Right forelimb (tissue), 1 donor: ENCODE measurements around the gene DRC1.

Source experiments
- DNase-seq: peaks from one replicate; pipeline ENCODE4 v3.0.0-alpha.2; 2018

Gene DRC1

DNA sequence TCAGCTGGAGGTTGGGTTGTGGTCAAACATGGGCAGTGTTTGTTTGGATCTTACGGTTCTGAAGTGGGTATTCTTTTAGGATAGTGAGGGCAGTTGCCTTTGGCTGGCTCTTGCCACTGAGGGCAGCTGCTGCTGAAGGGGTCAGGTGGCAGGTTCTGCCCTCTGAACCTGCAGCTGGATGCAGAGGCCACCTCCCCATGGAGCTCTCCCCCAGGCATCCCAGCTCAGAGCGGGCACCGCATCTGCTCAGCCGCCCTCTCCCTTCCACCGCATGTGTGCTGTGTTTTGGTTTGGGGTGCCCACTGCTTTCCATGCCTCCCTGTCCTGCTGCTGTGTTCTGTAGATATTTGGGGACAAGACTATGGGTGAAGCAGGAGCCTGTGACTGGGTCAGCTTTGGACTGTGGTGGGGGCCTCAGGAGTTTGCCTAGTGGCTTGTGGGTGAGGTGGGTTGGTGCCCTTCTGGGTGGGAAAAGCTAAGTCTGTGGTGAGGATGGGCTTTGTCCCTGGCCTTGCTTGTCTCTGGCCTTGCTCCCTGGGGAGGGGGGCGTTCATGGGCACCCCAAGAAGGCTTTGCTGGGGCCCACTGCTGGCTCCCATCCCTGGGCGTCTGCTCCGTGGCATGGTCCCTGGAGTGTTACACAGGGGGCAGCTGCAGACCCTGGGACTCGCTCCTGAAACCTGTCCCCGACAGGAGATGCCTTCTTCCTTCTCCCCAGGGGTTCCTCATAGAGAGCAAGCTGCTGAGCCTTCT, 47.7 kb downstream of the DRC1 start:
- no peak for DNase-seq

DNA sequence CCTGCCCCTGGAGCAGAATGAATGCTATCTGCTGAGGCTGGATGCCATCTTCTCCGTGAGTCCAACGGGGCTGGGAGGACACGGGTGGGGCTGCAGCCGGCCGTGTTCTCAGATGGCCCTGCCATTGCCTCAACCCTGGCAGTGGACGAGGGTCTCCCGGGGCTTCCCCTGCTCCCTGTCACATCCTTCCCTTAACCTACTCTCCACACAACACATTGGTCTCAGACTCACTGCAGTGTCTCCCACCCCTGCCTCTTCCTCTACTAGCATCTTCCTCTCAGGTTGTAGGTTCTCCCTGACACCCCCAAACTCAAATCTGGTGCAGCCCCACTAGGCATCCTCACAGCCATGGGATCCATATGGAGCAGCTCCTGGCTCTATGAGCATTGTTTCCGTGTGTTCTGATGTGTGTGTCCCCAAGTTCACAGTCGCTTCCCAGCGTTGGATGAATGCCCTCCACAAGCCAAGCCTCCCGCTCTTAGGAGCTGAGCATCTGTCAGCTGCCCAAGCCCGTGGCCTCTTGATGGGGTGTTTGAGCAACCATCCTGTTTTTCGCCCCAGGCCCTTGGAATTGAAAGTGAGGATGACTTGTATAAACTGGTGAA, 48.4 kb downstream of the DRC1 start:
- no peak for DNase-seq

DNA sequence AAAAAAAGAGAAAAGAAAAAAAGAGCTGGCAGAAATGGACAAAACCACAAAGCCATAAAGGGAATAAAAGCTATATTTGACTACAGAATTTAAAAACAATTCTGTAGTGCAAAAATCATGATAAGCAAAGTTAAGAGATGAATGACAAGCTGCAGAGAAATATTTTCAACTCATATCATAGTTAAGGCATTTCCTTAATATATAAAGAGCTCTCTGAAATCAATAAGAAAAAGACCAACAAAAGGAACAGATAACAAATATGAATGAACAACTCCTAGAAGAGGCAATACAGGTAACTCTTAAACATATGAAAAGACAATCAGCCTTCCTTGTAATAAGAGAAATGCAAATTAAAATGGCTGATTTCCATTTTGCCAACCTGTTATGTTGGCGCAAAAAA, 50.0 kb downstream of the DRC1 start:
- DNase-seq, result no peak

DNA sequence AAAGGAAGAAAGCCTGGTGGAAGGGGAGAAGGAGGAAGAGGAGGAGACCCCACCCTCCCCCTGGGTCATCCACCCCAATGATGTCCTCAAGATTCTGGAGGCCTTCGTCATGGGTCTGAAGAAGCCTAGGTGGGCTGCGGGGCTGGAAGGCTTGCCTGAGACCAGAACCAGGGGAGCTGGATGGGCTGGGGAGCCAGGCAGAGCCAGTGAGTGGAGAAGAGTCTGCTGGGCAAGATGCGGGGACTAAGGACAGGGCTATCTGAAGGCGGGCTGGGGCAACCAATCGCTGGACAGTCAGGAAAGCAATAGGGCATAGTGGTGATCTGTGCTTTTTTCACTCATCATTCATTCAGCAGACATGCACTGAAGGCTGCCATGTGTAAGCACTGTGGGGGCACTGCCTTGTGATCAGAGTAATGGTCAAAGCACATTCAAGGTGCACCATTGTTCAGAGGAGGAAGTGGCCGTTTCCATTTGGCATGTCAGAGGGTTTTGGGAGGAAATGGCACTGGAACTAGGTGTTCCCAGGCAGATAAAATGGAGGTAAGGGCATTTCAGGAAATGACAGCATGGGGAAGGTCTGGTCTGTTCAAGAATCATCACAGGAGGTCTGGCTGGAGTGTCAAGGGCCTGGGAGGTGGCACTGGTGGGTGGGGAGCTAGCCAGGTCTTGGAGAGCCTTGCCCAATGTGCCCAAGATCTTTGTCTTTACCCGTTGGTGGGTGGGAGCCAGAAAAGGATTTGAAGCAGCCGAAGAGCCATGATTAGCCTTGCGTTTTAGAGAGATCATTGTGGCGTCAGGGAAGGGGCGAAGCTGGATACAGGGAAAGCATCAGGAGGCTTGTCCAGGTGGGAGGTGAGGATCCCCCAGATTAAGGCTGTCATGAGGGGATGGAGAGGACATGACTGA, 52.0 kb downstream of the DRC1 start:
- DNase-seq, result no peak

DNA sequence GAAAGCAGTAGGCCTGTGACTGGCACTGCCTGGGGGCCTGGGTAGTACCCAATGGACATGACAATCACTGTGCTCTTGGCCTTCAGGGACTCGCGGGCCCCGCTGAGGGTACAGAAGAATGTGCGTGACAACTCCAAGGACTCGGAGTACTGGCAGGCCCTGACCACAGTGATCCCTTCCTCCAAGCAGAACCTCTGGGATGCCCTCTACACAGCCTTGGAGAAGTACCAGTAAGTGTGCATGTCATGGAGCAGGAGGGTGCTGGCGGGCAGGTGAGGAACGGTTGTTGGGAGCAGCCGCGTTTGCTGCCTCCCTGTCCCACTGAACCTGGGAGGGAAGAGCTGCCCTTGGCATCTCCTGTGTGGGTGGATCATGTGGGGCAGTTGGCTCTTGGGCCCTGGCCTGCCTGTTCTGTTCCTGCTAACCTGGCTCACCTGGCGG, 52.9 kb downstream of the DRC1 start:
- no peak for DNase-seq

DNA sequence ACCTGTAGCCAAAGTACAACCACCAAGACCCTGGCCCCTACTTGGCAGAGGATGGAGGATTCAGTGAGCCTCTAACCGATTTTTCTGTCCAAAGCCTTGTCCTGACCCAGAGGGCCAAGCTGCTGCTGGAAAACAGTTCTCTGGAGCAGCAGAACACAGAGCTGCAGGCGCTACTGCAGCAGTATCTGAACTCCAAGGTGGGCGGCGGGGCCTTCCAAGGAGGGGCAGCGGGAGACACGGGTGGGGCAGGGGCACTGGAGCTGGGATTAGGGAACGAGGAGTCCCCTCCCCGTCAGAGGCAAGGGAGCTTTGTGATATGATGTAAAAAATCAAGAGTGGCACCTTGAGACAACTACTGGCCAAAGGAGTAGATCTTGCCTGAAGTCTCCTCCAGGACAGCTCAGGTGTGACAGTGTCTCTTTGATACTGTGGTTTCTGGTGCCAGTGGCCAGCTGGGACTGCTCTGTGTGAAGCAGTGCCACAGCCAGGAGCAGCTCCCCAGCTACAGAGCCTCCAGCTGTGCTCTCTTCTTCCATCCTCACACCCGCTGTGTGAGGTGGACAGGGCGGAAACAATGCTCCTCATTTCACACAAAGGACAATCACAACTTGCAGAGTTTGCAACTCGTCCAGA, 53.4 kb downstream of the DRC1 start:
- DNase-seq, result no peak

DNA sequence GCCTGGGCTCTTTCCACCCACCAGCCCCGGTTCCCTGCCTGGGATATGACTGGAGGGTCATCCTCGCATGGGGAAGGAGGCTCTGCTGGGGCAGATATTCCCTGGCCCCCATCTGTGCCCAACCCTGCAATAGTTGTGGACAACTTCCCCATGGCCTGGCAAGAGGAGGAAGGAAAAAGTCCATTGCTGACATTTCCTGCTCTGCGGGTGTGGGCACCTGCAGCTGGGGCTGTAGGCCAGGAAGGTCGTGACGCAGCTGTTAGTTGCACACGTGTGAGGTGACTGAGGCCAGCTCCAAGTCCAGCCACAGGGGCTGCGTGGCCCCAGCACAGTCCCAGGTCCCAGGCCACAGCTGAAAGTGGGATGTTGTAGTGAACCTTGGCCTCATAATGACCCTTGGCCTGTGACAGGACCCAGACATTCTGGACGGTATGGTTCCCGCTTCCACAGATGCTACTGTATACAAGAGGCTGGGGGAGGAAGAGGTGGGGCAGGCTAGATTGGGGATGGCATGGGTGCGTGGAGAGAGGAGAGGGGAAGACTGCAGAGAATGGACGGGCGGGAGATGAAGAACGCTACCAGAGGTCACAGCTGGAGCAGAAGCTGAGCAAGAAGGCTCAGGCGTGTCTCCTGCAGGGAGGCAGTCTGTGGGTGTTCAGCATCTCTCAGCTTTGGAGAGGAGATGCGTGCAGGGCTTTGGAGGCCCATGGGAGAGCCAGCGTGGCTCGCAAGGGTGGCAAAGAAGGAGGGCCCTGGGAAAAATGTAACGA, 54.1 kb downstream of the DRC1 start:
- DNase-seq, result no peak

DNA sequence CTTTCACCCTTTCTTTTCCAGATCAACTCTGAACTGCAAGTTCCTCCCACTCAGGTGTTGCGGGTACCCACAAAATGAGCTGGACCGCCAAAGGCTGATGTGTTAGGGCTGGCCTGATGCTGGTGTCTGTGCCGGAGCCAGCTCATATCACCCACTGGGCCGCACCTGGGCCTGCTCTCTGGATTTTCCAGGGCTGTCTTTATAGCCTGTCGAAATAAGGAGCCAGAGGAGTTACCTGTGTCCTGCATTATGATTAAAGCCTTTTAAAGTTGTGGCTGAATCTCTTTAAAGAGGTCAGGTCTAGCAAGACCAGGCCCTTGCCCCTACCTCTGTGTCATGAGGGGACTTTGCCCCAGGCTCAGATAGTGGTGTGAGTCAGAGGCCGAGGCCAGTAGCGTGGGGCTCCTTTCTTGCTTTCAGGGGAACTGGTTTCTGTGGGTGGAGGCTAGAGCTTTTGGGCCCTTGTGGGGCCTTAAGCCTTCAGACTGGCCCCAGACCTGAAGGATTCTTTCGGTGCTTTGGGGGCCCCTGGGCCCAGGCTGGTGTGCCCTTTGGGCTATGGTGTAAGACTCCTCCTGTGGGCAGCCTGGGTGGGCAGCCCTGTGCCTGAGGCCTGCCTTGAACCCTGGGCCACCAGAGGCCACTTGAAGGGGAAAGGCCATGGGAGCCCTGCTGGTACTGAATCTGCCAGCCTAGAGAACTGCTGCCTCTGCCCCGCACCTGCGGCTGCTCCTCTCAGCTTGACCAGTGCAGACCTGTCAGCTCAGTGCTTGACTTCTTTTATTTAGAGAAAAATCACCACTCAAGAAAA, 54.9 kb downstream of the DRC1 start:
- DNase-seq, result no peak

DNA sequence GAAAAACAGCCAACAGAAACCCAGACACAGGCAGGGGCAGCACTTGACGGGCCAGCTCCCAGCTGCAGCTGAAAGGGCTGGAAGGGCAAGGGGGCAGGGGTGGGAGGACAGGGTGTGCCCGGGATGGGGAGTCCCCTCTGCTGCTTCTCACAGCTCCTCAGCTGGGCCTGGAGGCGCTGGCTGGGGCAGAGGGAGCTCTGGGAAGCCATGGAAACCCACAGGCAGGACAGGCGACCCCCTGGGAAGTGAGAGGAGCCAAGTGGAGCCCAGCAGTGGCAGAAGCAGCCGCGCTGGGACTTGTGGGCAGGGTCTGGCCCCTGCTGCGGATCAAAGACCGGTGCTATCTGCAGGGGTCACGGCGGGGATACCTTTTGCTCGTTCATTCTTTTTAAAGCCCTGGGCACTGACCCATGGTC, 55.5 kb downstream of the DRC1 start:
- no peak for DNase-seq

DNA sequence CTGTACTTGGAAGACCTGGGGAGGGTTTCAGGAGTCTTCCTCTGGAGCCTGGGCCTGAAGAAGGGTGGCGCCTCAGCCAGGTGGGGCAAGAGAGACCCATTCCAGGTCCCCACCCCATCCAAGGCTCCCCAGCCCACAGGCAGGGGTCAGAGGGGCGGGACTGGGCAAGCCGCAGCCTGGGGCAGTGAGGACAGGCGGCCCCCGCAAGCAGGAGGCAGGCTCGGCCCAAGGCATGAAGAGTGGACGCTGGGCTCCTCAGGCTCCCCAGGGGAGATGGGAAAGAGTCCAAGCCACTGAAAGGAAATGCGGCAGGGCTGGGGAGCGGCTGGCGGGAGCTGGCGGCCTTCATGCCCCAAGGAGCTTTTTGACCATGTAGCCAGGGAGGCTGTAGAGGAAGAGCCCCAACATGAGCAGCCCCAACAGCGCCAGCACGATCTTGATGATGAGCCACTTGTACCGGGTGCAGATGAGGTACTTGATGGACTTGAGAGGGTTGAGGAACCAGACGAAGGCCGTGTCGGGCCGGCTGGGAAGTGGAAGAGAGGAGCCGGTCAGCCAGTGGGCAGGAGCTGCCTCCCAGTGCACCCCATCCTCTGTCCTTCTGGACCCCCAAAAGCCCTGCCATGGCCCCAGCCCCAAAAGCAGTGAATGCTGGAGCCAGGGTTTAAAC, 56.1 kb downstream of the DRC1 start:
- no peak for DNase-seq

DNA sequence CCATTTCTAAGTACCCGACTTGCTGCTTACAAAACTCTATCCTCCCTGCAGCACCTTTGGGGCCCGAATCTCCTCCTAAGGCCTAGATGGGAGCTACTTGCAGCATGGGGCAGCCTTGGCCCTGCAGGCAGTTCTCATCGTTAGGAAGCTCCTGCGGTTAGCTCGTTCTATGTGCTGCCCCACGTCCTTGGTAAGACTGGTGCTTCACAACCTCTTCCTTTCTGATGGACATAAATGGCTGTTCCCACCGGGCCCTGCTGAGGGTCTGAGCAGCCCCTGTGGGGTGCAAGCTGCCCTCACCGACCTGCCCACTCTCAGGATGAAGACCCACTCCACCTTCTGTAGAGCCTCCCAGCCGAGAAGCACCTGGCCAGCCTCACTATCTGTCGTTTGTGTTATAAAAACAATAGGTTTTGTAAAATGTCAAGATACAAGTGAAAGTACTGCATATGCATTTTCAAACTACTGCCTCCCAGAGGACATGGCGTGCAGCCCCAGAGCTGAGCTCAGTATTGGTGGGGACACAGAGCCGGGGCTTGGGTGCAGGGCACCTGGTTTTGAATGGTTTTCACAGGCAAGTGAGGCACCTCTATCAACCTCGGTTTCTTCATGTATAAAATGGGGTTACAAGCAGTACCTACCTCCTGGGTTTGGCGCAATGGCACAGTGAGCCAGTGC, 56.8 kb downstream of the DRC1 start:
- DNase-seq, result no peak

DNA sequence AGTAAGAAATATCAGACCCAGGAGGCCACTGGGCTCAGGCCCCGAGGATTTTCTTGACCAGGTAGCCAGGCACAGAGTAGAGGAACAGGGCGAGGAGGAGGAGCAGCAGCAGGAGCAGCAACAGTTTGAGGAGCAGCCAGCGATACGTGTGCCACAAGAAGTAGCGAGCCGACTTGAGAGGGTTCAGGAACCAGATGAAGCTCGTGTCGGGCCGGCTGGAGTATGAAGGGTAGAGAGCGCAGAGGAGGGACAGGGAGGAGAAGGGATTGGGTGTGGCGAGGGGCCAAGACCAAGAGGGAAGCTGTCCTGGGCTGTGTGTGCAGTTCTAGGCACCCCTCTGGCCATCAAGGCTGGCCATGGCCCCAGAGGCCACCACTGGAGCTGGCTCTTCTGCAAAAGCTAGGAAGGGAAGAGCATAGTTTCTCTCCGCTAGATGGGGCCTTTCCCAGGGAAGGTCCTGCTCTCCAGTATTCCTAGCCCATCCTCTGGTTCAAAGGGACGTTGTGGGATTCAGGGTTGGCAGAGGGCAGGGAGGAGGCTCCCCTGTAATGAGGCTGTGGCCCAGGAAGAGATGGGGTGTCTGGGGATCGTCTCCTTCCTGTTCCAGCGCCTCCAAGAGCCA, 58.4 kb downstream of the DRC1 start:
- no peak for DNase-seq

DNA sequence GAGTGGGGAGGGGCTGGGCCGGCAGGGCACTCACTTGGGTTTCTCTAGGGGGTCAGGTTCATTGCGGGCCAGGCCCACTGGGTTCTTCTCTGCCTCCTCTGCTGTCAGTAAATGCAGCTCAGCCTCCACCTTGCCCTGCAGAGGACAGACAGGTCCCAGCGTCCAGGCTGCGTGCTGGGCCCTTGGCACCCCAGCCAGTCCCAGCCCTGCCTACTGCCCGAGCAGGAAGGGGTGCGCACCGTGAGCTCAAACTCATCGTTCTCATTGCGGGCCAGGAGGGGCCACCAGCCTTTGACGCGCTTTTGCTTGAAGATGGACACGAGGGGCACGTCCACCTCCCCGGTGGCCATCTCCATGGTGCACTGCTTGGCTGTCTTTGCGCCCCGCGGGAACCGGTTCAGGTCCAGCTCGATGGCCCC, 58.9 kb downstream of the DRC1 start:
- DNase-seq, result no peak

DNA sequence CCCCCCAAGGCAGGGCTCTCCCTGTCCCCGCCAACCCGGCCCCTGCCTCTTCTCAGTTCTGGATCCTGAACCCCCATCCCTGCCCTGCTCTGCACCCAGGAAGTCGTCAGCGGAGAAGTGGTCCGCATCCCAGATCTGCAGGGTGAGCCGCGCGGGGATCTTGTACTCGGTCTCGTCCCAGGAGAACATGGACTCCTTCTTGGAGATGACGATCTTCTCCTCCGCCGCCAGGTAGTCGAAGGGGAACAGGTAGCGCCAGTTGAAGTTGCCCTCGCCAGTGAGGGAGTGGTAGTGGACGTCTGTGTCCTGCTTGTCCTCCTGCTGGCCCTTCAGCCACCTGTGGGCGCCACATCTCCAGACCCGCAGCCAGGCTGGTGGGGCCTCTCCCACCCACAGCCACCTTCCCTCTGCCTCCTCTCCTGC, 59.9 kb downstream of the DRC1 start:
- no peak for DNase-seq

DNA sequence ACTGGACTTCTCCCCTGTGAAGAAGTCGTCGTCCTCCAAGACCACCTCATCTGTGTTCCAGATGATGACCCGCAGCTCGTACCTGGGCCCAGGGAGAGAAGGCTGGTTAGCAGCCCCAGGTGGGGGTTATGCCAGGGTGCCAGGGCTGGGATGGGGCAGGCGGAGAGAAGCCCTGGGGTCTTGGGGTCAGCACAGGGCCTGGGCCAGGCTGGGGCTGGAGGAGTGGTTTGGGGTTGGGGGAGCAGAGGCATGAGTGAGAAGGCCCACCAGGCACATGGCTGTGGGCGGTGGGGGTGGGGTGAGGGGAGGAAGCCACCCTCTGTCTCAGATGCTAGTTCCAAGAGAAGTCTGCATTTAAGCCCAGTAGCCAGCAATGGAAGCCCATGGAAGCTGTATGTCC, 60.4 kb downstream of the DRC1 start:
- no peak for DNase-seq

DNA sequence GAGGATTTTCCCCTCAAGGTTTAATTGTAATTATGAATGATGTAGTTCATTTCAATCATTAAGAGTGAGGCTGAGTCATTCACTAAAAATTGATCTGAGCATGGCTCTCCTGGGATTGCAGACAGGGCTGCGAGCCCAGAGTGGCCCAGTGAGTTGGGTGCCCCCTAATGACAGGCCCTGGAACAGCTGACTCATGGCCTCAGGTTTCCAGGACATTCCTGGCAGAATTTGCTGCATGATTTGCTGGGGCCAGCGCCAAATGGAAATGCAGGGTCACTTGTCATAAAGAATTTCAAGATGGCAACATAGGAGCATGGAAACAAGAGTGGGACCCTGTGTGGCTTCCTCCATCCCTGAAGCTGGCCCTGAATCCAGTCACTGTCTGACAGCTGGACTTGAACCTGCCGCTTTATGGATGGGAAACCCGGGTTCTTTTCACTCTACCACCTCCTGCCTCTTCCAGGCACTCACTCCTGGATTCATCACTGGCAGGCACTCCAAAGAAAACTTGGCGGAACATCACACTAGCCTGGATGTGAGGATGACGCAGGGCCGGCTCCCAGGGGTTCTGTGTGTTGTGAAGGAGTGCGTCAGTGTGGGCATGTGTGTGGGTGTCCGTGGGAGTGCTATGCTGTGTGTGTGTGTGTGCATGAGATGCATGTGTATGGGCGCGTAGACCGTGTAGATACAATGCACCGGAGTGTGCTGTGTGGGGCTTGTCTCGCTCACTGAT, 61.0 kb downstream of the DRC1 start:
- DNase-seq, result peak; percentile 48

DNA sequence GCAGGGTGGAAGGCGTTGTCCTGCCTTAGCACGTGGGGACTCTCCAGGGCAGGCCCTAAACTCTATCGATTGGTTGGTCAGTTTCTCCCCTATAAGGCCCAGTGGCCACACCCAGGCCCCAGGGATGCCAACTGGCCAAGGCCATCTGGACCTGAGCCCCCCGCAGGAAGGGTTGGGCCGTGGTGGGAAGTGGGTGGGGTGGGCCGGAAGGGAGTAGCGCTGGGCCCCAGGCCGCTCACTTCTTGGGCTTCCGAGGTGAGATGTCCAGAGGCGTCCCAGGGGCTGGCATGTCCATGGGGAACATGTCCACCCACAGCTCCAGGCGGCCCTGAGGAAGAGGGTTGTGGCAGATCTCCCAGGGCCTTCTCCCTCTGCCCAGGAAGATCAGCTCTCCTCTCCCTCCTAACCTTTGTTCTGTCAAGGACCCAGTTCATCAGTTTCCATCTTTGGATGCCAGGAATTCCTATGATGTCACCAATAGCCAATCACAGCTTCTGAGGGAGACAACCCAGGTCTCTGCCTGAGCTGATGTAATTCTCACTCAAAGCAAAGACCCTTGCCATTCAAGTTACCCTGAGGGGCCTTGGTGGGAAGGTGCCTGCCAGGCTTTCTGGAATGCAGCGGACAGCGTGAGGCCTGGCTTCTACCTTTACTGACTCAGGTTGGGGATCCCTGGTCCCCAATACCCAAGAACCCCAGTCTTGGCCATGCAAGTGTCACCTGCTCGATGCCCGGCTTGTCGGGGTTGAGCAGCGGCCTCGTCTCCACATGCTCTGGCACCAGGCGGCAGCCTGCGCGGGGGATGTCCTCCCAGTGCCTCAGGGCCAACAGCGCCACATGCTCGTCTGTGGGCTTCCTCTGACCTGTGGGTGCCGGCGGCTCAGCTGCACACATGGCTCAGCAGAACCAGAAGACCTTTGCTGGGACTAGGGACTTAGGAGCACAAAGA, 61.8 kb downstream of the DRC1 start:
- DNase-seq, result peak; percentile 31
